ENCODE results near the gene SNX1.

SNX1 gene

GRCh38 chr15:64164436-64164835, 68.7 kb downstream of the SNX1 start:
- DNase-seq: no peak

- DNase-seq: no peak
Measured at GRCh38 chr15:64166102-64166890, 70.5 kb downstream of the SNX1 start.

- DNase-seq: no peak
Measured at GRCh38 chr15:64180235-64180824, 84.5 kb downstream of the SNX1 start.

GRCh38 chr15:64182859-64183370, 87.1 kb downstream of the SNX1 start:
- DNase-seq: no peak

GRCh38 chr15:64185146-64185911, 89.5 kb downstream of the SNX1 start:
- no peak for DNase-seq

- DNase-seq: no peak
Measured at GRCh38 chr15:64187396-64188191, 91.8 kb downstream of the SNX1 start.
